ENCODE measurements around the gene TUBGCP3. TPM values are rescaled to one million over a fixed set of nuclear protein-coding genes. Genes with fewer than 3 reads are reported as not detected.

TUBGCP3 gene
- total and polyA plus RNA-seq, 2 donors (not counting 1 experiment from before 2014, with no cell fraction given) = 30.6 to 65.1 TPM

GRCh38 chr13:112614835-112615234, 26.9 kb upstream of the TUBGCP3 start:
- Mint-ChIP-seq H3K9me3 (ENCODE audit: insufficient read depth) (no peaks in the 10 kb centered on the region), H3K4me1 (peaks cover 5% of the 10 kb centered on the region), H3K27me3 (peaks cover 32% of the 10 kb centered on the region), H3K4me3 (no peak overlapping the region), H3K27ac (no peak overlapping the region)
- Histone ChIP-seq H3K9me3 (ENCODE audit: control extremely low read depth in 1 of 3, control insufficient read depth in 2 of 3, insufficient read depth in 1 of 3, low read length in 2 of 3) (no peaks in the 10 kb centered on the region), H3K4me2 (replicated peaks; ENCODE audit: low read depth, low read length, poor library complexity, severe bottlenecking) (no peak overlapping the region), H3K36me3 (replicated peaks in 1 of 2; ENCODE audit: control extremely low read depth in 1 of 2, control insufficient read depth in 1 of 2, extremely low read depth in 1 of 2, insufficient read depth in 2 of 2, low read length in 1 of 2) (no peaks in the 10 kb centered on the region), H3K9ac (ENCODE audit: low read length) (no peak overlapping the region), H3K4me1 (ENCODE audit: control insufficient read depth in 2 of 2, insufficient read depth in 2 of 2, low read length in 2 of 2) (peaks cover 0 to 4% of the 10 kb centered on the region in 2 donors), H4K20me1 (ENCODE audit: control insufficient read depth, insufficient read depth, low read length, poor library complexity, severe bottlenecking) (no peaks in the 10 kb centered on the region), H3K27ac (ENCODE audit: low read length in 2 of 2) (no peak overlapping the region), H3K79me2 (ENCODE audit: control insufficient read depth, insufficient read depth, low read length) (no peaks in the 10 kb centered on the region), H3K4me3 (ENCODE audit: control extremely low read depth in 1 of 5, extremely low read depth in 1 of 5, insufficient read depth in 1 of 5, low read depth in 2 of 5, low read length in 4 of 5) (no peak overlapping the region), H3K27me3 (replicated peaks in 1 of 4; ENCODE audit: control extremely low read depth in 1 of 4, control insufficient read depth in 3 of 4, insufficient read depth in 4 of 4, low read length in 3 of 4) (peaks cover 0 to 13% (median 2%) of the 10 kb centered on the region in 4 experiments), H2AFZ (ENCODE audit: insufficient read depth, low read depth, low read length, poor library complexity, severe bottlenecking) (no peak overlapping the region)
- CTCF ChIA-PET = interaction anchor here (2.5 kb wide), 1 partner anchor 9 kb away, joined by 10 read pairs; no protein-coding TSS in a partner anchor
- POLR2A ChIA-PET = no interaction called here
- TF ChIP-seq CTCF (IDR thresholded peaks at IDR 0.05) (no peak), EZH2 (IDR thresholded peaks at IDR 0.05; ENCODE audit: borderline replicate concordance, insufficient read depth, low read depth, low read length, poor library complexity, severe bottlenecking) (no peak)
- no peak for ATAC-seq (ENCODE audit: low read depth)
- intact Hi-C loops (cut with micrococcal nuclease) = no loop called here
- no peak for DNase-seq
- WGBS (ENCODE audit: insufficient coverage) = 95% methylated on average over 6 of the region's 7 CpGs

DNA sequence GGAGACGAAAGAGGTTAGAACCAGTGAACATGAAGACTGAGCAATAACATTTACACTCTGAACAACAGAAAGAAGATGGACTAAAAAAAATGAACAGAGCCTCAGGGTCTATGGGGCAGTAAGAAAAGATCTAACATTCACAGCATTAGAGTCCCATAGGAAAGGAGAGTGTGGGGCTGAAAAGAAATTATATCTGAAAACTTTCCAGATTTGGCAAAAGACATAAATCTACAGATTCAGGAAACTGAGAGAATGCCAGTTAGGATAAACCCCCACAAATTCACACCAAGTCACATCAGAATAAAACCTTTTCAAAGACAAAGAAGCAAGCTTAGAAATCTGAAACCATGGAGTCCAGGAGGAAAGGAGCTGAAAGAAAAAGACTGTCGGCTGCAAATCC, 20.3 kb upstream of the TUBGCP3 start:
- no peak overlapping the region for H3K27ac ChIP-seq (ENCODE audit: low read length in 2 of 2)
- H4K20me1 ChIP-seq (ENCODE audit: control insufficient read depth, insufficient read depth, low read length, poor library complexity, severe bottlenecking) = no peaks in the 10 kb centered on the region
- H3K9me3 Mint-ChIP-seq (ENCODE audit: insufficient read depth) = no peaks in the 10 kb centered on the region
- H3K4me3 ChIP-seq (ENCODE audit: control extremely low read depth in 1 of 5, extremely low read depth in 1 of 5, insufficient read depth in 1 of 5, low read depth in 2 of 5, low read length in 4 of 5) = no peak overlapping the region
- H3K4me1 Mint-ChIP-seq = peaks cover 8% of the 10 kb centered on the region
- no peak for ATAC-seq (ENCODE audit: low read depth)
- H3K36me3 ChIP-seq (replicated peaks in 1 of 2; ENCODE audit: control extremely low read depth in 1 of 2, control insufficient read depth in 1 of 2, extremely low read depth in 1 of 2, insufficient read depth in 2 of 2, low read length in 1 of 2) = no peaks in the 10 kb centered on the region
- ChIA-PET POLR2A (no interaction called here), CTCF (interaction anchor here (0.8 to 3.8 kb wide), 4 partner anchors 8 to 1133 kb away, joined by 3 to 24 read pairs (median 3); no protein-coding TSS in a partner anchor)
- peaks cover 0 to 14% (median 3%) of the 10 kb centered on the region in 4 experiments for H3K27me3 ChIP-seq (replicated peaks in 1 of 4; ENCODE audit: control extremely low read depth in 1 of 4, control insufficient read depth in 3 of 4, insufficient read depth in 4 of 4, low read length in 3 of 4)
- no peak overlapping the region for H3K9ac ChIP-seq (ENCODE audit: low read length)
- DNase-seq = no peak
- no peak overlapping the region for H3K4me2 ChIP-seq (replicated peaks; ENCODE audit: low read depth, low read length, poor library complexity, severe bottlenecking)
- TF ChIP-seq EZH2 (IDR thresholded peaks at IDR 0.05; ENCODE audit: borderline replicate concordance, insufficient read depth, low read depth, low read length, poor library complexity, severe bottlenecking) = no peak
- no peak for TF ChIP-seq CTCF (IDR thresholded peaks at IDR 0.05)
- H3K27me3 Mint-ChIP-seq = peaks cover 37% of the 10 kb centered on the region
- H3K9me3 ChIP-seq (ENCODE audit: control extremely low read depth in 1 of 3, control insufficient read depth in 2 of 3, insufficient read depth in 1 of 3, low read length in 2 of 3) = no peaks in the 10 kb centered on the region
- intact Hi-C loops (cut with micrococcal nuclease) = loop anchor here (5.0 kb wide), 1 partner anchor 1541 kb away; no protein-coding TSS in a partner anchor
- H3K79me2 ChIP-seq (ENCODE audit: control insufficient read depth, insufficient read depth, low read length) = no peaks in the 10 kb centered on the region
- H3K4me1 ChIP-seq (ENCODE audit: control insufficient read depth in 2 of 2, insufficient read depth in 2 of 2, low read length in 2 of 2) = peaks cover 5 to 9% of the 10 kb centered on the region in 2 donors
- WGBS (ENCODE audit: insufficient coverage) = 100% methylated on average over 1 of the region's 2 CpGs
- no peak overlapping the region for H3K4me3 Mint-ChIP-seq
- no peak overlapping the region for H2AFZ ChIP-seq (ENCODE audit: insufficient read depth, low read depth, low read length, poor library complexity, severe bottlenecking)
- no peak overlapping the region for H3K27ac Mint-ChIP-seq

Data from B cell (primary cell).